Measurements from ENCODE around the gene POU2AF3.

DNA sequence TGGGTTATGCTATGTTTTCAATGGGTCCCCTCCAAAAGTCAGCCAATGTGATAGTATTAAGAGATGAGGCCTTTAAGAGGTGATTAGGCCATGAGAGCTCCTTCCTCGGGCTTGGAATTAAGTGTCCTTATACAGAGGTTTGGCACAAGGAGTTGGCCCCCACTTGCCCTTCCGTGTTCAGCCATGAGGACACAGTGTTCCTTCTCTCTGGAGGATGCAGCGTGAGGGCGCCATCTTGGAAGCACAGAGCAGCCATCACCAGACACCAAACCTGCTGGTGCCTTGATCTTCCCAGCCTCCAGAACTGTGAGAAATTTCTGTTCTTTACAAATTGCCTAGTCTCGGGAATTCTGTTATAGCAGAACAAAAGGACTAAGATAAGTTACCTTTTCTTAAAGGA, 26.9 kb downstream of the POU2AF3 start:
- TF ChIP-seq, protein P1, sequence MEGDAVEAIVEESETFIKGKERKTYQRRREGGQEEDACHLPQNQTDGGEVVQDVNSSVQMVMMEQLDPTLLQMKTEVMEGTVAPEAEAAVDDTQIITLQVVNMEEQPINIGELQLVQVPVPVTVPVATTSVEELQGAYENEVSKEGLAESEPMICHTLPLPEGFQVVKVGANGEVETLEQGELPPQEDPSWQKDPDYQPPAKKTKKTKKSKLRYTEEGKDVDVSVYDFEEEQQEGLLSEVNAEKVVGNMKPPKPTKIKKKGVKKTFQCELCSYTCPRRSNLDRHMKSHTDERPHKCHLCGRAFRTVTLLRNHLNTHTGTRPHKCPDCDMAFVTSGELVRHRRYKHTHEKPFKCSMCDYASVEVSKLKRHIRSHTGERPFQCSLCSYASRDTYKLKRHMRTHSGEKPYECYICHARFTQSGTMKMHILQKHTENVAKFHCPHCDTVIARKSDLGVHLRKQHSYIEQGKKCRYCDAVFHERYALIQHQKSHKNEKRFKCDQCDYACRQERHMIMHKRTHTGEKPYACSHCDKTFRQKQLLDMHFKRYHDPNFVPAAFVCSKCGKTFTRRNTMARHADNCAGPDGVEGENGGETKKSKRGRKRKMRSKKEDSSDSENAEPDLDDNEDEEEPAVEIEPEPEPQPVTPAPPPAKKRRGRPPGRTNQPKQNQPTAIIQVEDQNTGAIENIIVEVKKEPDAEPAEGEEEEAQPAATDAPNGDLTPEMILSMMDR (IDR thresholded peaks at IDR 0.05) = no peak
- no peak for TF ChIP-seq ZFX (IDR thresholded peaks at IDR 0.05; ENCODE audit: borderline replicate concordance)

All from 22Rv1 (cell line).